IgD-negative memory B cell (primary cell): ENCODE results near the gene HPSE. TPM values are rescaled to one million over a fixed set of nuclear protein-coding genes. Genes with fewer than 3 reads are reported as not detected.
A peak's percentile ranks its signal among the peaks of the same experiment; 100 is the strongest.
"Not testable (repeated sequence)": the region's sequence is repeated elsewhere in the genome, so short reads cannot be mapped to it uniquely, and the experiment has no call there.

ENCODE experiments used
- H3K27ac Mint-ChIP-seq, 3 donors: one replicate each; pipeline ENCODE4 v1.8.0; 2020 to 2022; ENCODE audit warnings: mild to moderate bottlenecking in 3 of 3, mixed read lengths in 3 of 3, moderate library complexity in 1 of 3
- H3K27me3 Mint-ChIP-seq: one replicate; pipeline ENCODE4 v1.8.0; 2021; ENCODE audit warnings: mixed read lengths
- H3K36me3 Mint-ChIP-seq: one replicate; pipeline ENCODE4 v1.8.0; 2020; ENCODE audit warnings: mild to moderate bottlenecking, mixed read lengths
- H3K4me1 Mint-ChIP-seq, 3 donors: one replicate each; pipeline ENCODE4 v1.8.0; 2020 to 2022; ENCODE audit warnings: mixed read lengths in 3 of 3, mild to moderate bottlenecking in 1 of 3
- H3K4me3 Mint-ChIP-seq, 4 donors: one replicate each; pipeline ENCODE4 v1.8.0; 2020 to 2022; ENCODE audit warnings: mild to moderate bottlenecking in 4 of 4, mixed read lengths in 4 of 4, moderate library complexity in 3 of 4
- H3K9me3 Mint-ChIP-seq, 3 donors: one replicate each; pipeline ENCODE4 v1.8.0; 2020 to 2021; ENCODE audit warnings: mixed read lengths in 3 of 3, mild to moderate bottlenecking in 1 of 3
- polyA plus RNA-seq: library from polyadenylated mRNA; unstranded; fragments of 300-500 nt; fragmentation: Illumina TruSeq; gene quantifications from one replicate; pipeline ENCODE4 v1.2.3, GENCODE V29; 2021

HPSE gene
- polyA plus RNA-seq, 1 donor from 2014 or later = 0.54 TPM

GRCh38 chr4:83282049-83282535 is 52.6 kb downstream of the HPSE start:
- H3K27ac Mint-ChIP-seq = peak overlapping the region; percentile 0 to 63 (median 47)
- H3K9me3 Mint-ChIP-seq = no peaks in the 10 kb centered on the region
- peaks cover 5% of the 10 kb centered on the region for H3K36me3 Mint-ChIP-seq
- no peaks in the 10 kb centered on the region for H3K27me3 Mint-ChIP-seq
- peak overlapping the region; percentile 45 to 96 (median 72) for H3K4me3 Mint-ChIP-seq
- peaks cover 27 to 33% (median 32%) of the 10 kb centered on the region in 3 donors for H3K4me1 Mint-ChIP-seq

- no peaks in the 10 kb centered on the region for H3K27me3 Mint-ChIP-seq
- H3K9me3 Mint-ChIP-seq = no peaks in the 10 kb centered on the region
- H3K36me3 Mint-ChIP-seq = peaks cover 5% of the 10 kb centered on the region
- peak overlapping the region in 3 of 4 donors; percentile 6 to 96 (median 85) for H3K4me3 Mint-ChIP-seq
- peaks cover 35 to 38% (median 38%) of the 10 kb centered on the region in 3 donors for H3K4me1 Mint-ChIP-seq
- H3K27ac Mint-ChIP-seq = peak overlapping the region in 2 of 3 donors; percentile 0 to 63
Observed at GRCh38 chr4:83281307-83281706, 53.3 kb downstream of the HPSE start.

- H3K36me3 Mint-ChIP-seq = no peaks in the 10 kb centered on the region
- H3K4me1 Mint-ChIP-seq = peaks cover 26 to 43% (median 34%) of the 10 kb centered on the region in 3 donors
- no peaks in the 10 kb centered on the region for H3K9me3 Mint-ChIP-seq
- peak overlapping the region; percentile 24 to 46 (median 36) for H3K27ac Mint-ChIP-seq
- H3K4me3 Mint-ChIP-seq = peak overlapping the region; percentile 14 to 90 (median 69)
- H3K27me3 Mint-ChIP-seq = no peaks in the 10 kb centered on the region
Observed at GRCh38 chr4:83276299-83277040, 58.2 kb downstream of the HPSE start.

- peak overlapping the region in 1 of 3 donors; percentile 31 for H3K27ac Mint-ChIP-seq
- H3K27me3 Mint-ChIP-seq, H3K36me3 Mint-ChIP-seq, H3K9me3 Mint-ChIP-seq: not testable (repeated sequence)
- peaks cover 18 to 37% (median 33%) of the 10 kb centered on the region in 3 donors for H3K4me1 Mint-ChIP-seq
- peak overlapping the region in 1 of 4 donors; percentile 47 for H3K4me3 Mint-ChIP-seq
Observed at GRCh38 chr4:83273926-83274325, 60.7 kb downstream of the HPSE start.

- H3K4me3 Mint-ChIP-seq = peak overlapping the region; percentile 0 to 89 (median 44)
- peaks cover 27 to 39% (median 36%) of the 10 kb centered on the region in 3 donors for H3K4me1 Mint-ChIP-seq
- no peaks in the 10 kb centered on the region for H3K27me3 Mint-ChIP-seq
- H3K36me3 Mint-ChIP-seq = no peaks in the 10 kb centered on the region
- peak overlapping the region; percentile 1 to 76 (median 3) for H3K27ac Mint-ChIP-seq
- no peaks in the 10 kb centered on the region for H3K9me3 Mint-ChIP-seq
Observed at GRCh38 chr4:83272900-83273299, 61.7 kb downstream of the HPSE start.

- Mint-ChIP-seq H3K9me3 (no peaks in the 10 kb centered on the region), H3K4me3 (no peak overlapping the region), H3K4me1 (peaks cover 22 to 28% (median 22%) of the 10 kb centered on the region in 3 donors), H3K36me3 (peaks cover 3% of the 10 kb centered on the region), H3K27ac (no peak overlapping the region), H3K27me3 (no peaks in the 10 kb centered on the region)
Observed at GRCh38 chr4:83269256-83269655, 65.4 kb downstream of the HPSE start.

GRCh38 chr4:83268491-83268890 is 66.2 kb downstream of the HPSE start:
- Mint-ChIP-seq H3K36me3 (peaks cover 3% of the 10 kb centered on the region), H3K27me3 (no peaks in the 10 kb centered on the region), H3K27ac (peak overlapping the region in 1 of 3 donors; percentile 25), H3K9me3 (no peaks in the 10 kb centered on the region), H3K4me1 (peaks cover 19 to 28% (median 20%) of the 10 kb centered on the region in 3 donors), H3K4me3 (no peak overlapping the region)

GRCh38 chr4:83267830-83268475 is 66.7 kb downstream of the HPSE start:
- Mint-ChIP-seq H3K4me1 (peaks cover 14 to 27% (median 14%) of the 10 kb centered on the region in 3 donors), H3K27ac (peak overlapping the region in 1 of 3 donors; percentile 17), H3K9me3 (no peaks in the 10 kb centered on the region), H3K27me3 (no peaks in the 10 kb centered on the region), H3K4me3 (no peak overlapping the region), H3K36me3 (peaks cover 3% of the 10 kb centered on the region)

GRCh38 chr4:83267121-83267829 is 67.4 kb downstream of the HPSE start:
- Mint-ChIP-seq H3K9me3 (no peaks in the 10 kb centered on the region), H3K4me3 (no peak overlapping the region), H3K27ac (no peak overlapping the region), H3K27me3 (no peaks in the 10 kb centered on the region), H3K4me1 (peaks cover 8 to 24% (median 8%) of the 10 kb centered on the region in 3 donors), H3K36me3 (peaks cover 3% of the 10 kb centered on the region)

- Mint-ChIP-seq H3K27me3 (no peaks in the 10 kb centered on the region), H3K9me3 (no peaks in the 10 kb centered on the region), H3K27ac (no peak overlapping the region), H3K36me3 (peaks cover 3% of the 10 kb centered on the region), H3K4me3 (no peak overlapping the region), H3K4me1 (peaks cover 6 to 24% (median 8%) of the 10 kb centered on the region in 3 donors)
Observed at GRCh38 chr4:83266689-83267088, 68.0 kb downstream of the HPSE start.

- H3K36me3 Mint-ChIP-seq = peaks cover 3% of the 10 kb centered on the region
- H3K4me3 Mint-ChIP-seq = no peak overlapping the region
- peak overlapping the region in 1 of 3 donors; percentile 91 for H3K27ac Mint-ChIP-seq
- H3K9me3 Mint-ChIP-seq = no peaks in the 10 kb centered on the region
- H3K4me1 Mint-ChIP-seq = peaks cover 17 to 37% (median 26%) of the 10 kb centered on the region in 3 donors
- H3K27me3 Mint-ChIP-seq = no peaks in the 10 kb centered on the region
Observed at GRCh38 chr4:83263106-83263505, 71.5 kb downstream of the HPSE start.

GRCh38 chr4:83262682-83263081 is 72.0 kb downstream of the HPSE start:
- no peak overlapping the region for H3K4me3 Mint-ChIP-seq
- H3K27me3 Mint-ChIP-seq = no peaks in the 10 kb centered on the region
- H3K4me1 Mint-ChIP-seq = peaks cover 19 to 37% (median 28%) of the 10 kb centered on the region in 3 donors
- peaks cover 3% of the 10 kb centered on the region for H3K36me3 Mint-ChIP-seq
- H3K27ac Mint-ChIP-seq = peak overlapping the region in 1 of 3 donors; percentile 91
- no peaks in the 10 kb centered on the region for H3K9me3 Mint-ChIP-seq

- no peaks in the 10 kb centered on the region for H3K27me3 Mint-ChIP-seq
- H3K4me3 Mint-ChIP-seq = no peak overlapping the region
- peaks cover 27 to 42% (median 32%) of the 10 kb centered on the region in 3 donors for H3K4me1 Mint-ChIP-seq
Observed at GRCh38 chr4:83261307-83261706, 73.3 kb downstream of the HPSE start.

GRCh38 chr4:83259586-83259985 is 75.1 kb downstream of the HPSE start:
- Mint-ChIP-seq H3K27me3 (no peaks in the 10 kb centered on the region), H3K4me1 (peaks cover 28 to 39% (median 36%) of the 10 kb centered on the region in 3 donors), H3K27ac (peak overlapping the region in 2 of 3 donors; percentile 4 to 82), H3K9me3 (no peaks in the 10 kb centered on the region), H3K36me3 (no peaks in the 10 kb centered on the region), H3K4me3 (peak overlapping the region in 2 of 4 donors; percentile 28 to 31)

More at GRCh38 chr4:83261307-83261706, 73.3 kb downstream of the HPSE start:
- Mint-ChIP-seq H3K36me3 (peaks cover 3% of the 10 kb centered on the region), H3K27ac (no peak overlapping the region), H3K9me3 (no peaks in the 10 kb centered on the region)
